ENCODE results near the gene ZPR1. TPM values are rescaled to one million over a fixed set of nuclear protein-coding genes. Genes with fewer than 3 reads are reported as not detected.

ZPR1 gene
- total RNA-seq, 5 donors from 2014 or later (not counting 1 experiment from before 2014, with no cell fraction given) = 57.8 to 113 (median 62.2) TPM

- Mint-ChIP-seq H3K27ac (peak overlapping the region; percentile 52 to 87), H3K36me3 (peaks cover 47% of the 10 kb centered on the region), H3K4me3 (peak overlapping the region; percentile 82 to 97 (median 93)), H3K4me1 (peaks cover 44 to 71% (median 68%) of the 10 kb centered on the region in 3 donors), H3K9me3 (no peaks in the 10 kb centered on the region), H3K27me3 (no peaks in the 10 kb centered on the region)
- Histone ChIP-seq H3K4me1 (ENCODE audit: control insufficient read depth in 1 of 2, extremely low read depth in 1 of 2, insufficient read depth in 2 of 2, low read length in 2 of 2) (peaks cover 9 to 37% of the 10 kb centered on the region in 2 experiments), H3K4me3 (ENCODE audit: control insufficient read depth in 1 of 2, extremely low read depth in 1 of 2, low read length in 1 of 2) (peak overlapping the region; percentile 82 to 93), H3K36me3 (ENCODE audit: control insufficient read depth in 2 of 2, extremely low read depth in 1 of 2, insufficient read depth in 1 of 2, low read length in 1 of 2) (peaks cover 4 to 48% of the 10 kb centered on the region in 2 donors), H3K27ac (ENCODE audit: low read length) (peak overlapping the region; percentile 48), H3K9me3 (no peaks in the 10 kb centered on the region), H3K27me3 (replicated peaks in 1 of 2; ENCODE audit: control insufficient read depth in 2 of 2, extremely low read depth in 1 of 2, insufficient read depth in 2 of 2, low read length in 1 of 2) (peaks cover 0 to 11% of the 10 kb centered on the region in 2 experiments)
- ChIA-PET POLR2A (interaction anchor here (0.6 to 2.3 kb wide), 8 partner anchors 10 to 319 kb away, joined by 3 to 9 read pairs (median 4); partner anchors contain the start of gene BUD13 (in 1 of the 2)), CTCF (interaction anchor here (0.6 to 2.3 kb wide), 4 partner anchors 12 to 319 kb away, joined by 3 to 14 read pairs (median 4); no protein-coding TSS in a partner anchor)
- ATAC-seq (replicated peaks in 1 of 4) = no peak
- no peak for DNase-seq
- 70% methylated on average over 3 of the region's 5 CpGs for WGBS (ENCODE audit: insufficient coverage)
These were observed 857 bp downstream of the ZPR1 start for GRCh38 chr11:116786966-116787365.

- H3K4me3 ChIP-seq (ENCODE audit: control insufficient read depth in 1 of 2, extremely low read depth in 1 of 2, low read length in 1 of 2) = no peak overlapping the region
- CTCF ChIA-PET = interaction anchor here (0.6 to 2.3 kb wide), 3 partner anchors 12 to 320 kb away, joined by 3 to 14 read pairs (median 4); no protein-coding TSS in a partner anchor
- peaks cover 47 to 70% (median 67%) of the 10 kb centered on the region in 3 donors for H3K4me1 Mint-ChIP-seq
- no peak overlapping the region for H3K27ac ChIP-seq (ENCODE audit: low read length)
- H3K9me3 Mint-ChIP-seq = no peaks in the 10 kb centered on the region
- ATAC-seq (replicated peaks in 1 of 4) = no peak
- H3K27me3 ChIP-seq (replicated peaks in 1 of 2; ENCODE audit: control insufficient read depth in 2 of 2, extremely low read depth in 1 of 2, insufficient read depth in 2 of 2, low read length in 1 of 2) = peaks cover 0 to 11% of the 10 kb centered on the region in 2 experiments
- POLR2A ChIA-PET = interaction anchor here (0.6 to 2.3 kb wide), 5 partner anchors 9 to 320 kb away, joined by 3 to 8 read pairs (median 3); partner anchors contain the start of gene BUD13 (in 1 of the 2)
- H3K9me3 ChIP-seq = no peaks in the 10 kb centered on the region
- peak overlapping the region in 1 of 2 donors; percentile 87 for H3K27ac Mint-ChIP-seq
- H3K4me1 ChIP-seq (ENCODE audit: control insufficient read depth in 1 of 2, extremely low read depth in 1 of 2, insufficient read depth in 2 of 2, low read length in 2 of 2) = peaks cover 9 to 32% of the 10 kb centered on the region in 2 experiments
- peak overlapping the region; percentile 82 to 97 (median 93) for H3K4me3 Mint-ChIP-seq
- DNase-seq = no peak
- 92% methylated on average over 2 of the region's 2 CpGs for WGBS (ENCODE audit: insufficient coverage)
- H3K27me3 Mint-ChIP-seq = no peaks in the 10 kb centered on the region
- peaks cover 51% of the 10 kb centered on the region for H3K36me3 Mint-ChIP-seq
- peaks cover 4 to 52% of the 10 kb centered on the region in 2 donors for H3K36me3 ChIP-seq (ENCODE audit: control insufficient read depth in 2 of 2, extremely low read depth in 1 of 2, insufficient read depth in 1 of 2, low read length in 1 of 2)
These were observed 1.5 kb downstream of the ZPR1 start for GRCh38 chr11:116786326-116786725.

- H3K27me3 ChIP-seq (replicated peaks in 1 of 2; ENCODE audit: control insufficient read depth in 2 of 2, extremely low read depth in 1 of 2, insufficient read depth in 2 of 2, low read length in 1 of 2) = no peaks in the 10 kb centered on the region
- ChIA-PET CTCF (no interaction called here), POLR2A (no interaction called here)
- no peak overlapping the region for H3K27ac ChIP-seq (ENCODE audit: low read length)
- H3K9me3 ChIP-seq = no peaks in the 10 kb centered on the region
- ATAC-seq (replicated peaks in 1 of 4) (no peak), DNase-seq (no peak)
- 47% methylated on average over 2 of the region's 4 CpGs for WGBS (ENCODE audit: insufficient coverage)
- Mint-ChIP-seq H3K4me3 (no peak overlapping the region), H3K27me3 (no peaks in the 10 kb centered on the region), H3K4me1 (peaks cover 32 to 59% (median 53%) of the 10 kb centered on the region in 3 donors), H3K36me3 (peaks cover 80% of the 10 kb centered on the region), H3K27ac (peak overlapping the region; percentile 27 to 69), H3K9me3 (no peaks in the 10 kb centered on the region)
- H3K4me1 ChIP-seq (ENCODE audit: control insufficient read depth in 1 of 2, extremely low read depth in 1 of 2, insufficient read depth in 2 of 2, low read length in 2 of 2) = peaks cover 9 to 12% of the 10 kb centered on the region in 2 experiments
- no peak overlapping the region for H3K4me3 ChIP-seq (ENCODE audit: control insufficient read depth in 1 of 2, extremely low read depth in 1 of 2, low read length in 1 of 2)
- H3K36me3 ChIP-seq (ENCODE audit: control insufficient read depth in 2 of 2, extremely low read depth in 1 of 2, insufficient read depth in 1 of 2, low read length in 1 of 2) = peaks cover 4 to 86% of the 10 kb centered on the region in 2 donors
These were observed 5.1 kb downstream of the ZPR1 start for GRCh38 chr11:116782728-116783127.

GRCh38 chr11:116778556-116778955, 9.3 kb downstream of the ZPR1 start:
- Histone ChIP-seq H3K27me3 (replicated peaks in 1 of 2; ENCODE audit: control insufficient read depth in 2 of 2, extremely low read depth in 1 of 2, insufficient read depth in 2 of 2, low read length in 1 of 2) (no peaks in the 10 kb centered on the region), H3K36me3 (ENCODE audit: control insufficient read depth in 2 of 2, extremely low read depth in 1 of 2, insufficient read depth in 1 of 2, low read length in 1 of 2) (peaks cover 6 to 63% of the 10 kb centered on the region in 2 donors), H3K27ac (ENCODE audit: low read length) (no peak overlapping the region), H3K9me3 (no peaks in the 10 kb centered on the region), H3K4me1 (ENCODE audit: control insufficient read depth in 1 of 2, extremely low read depth in 1 of 2, insufficient read depth in 2 of 2, low read length in 2 of 2) (peaks cover 0 to 1% of the 10 kb centered on the region in 2 experiments), H3K4me3 (ENCODE audit: control insufficient read depth in 1 of 2, extremely low read depth in 1 of 2, low read length in 1 of 2) (no peak overlapping the region)
- H3K4me3 Mint-ChIP-seq = no peak overlapping the region
- H3K4me1 Mint-ChIP-seq = peaks cover 14 to 36% (median 32%) of the 10 kb centered on the region in 3 donors
- no peaks in the 10 kb centered on the region for H3K27me3 Mint-ChIP-seq
- WGBS (ENCODE audit: insufficient coverage) = 91% methylated on average over 4 of the region's 4 CpGs
- CTCF ChIA-PET = no interaction called here
- POLR2A ChIA-PET = no interaction called here
- ATAC-seq (replicated peaks in 1 of 4) = no peak
- no peaks in the 10 kb centered on the region for H3K9me3 Mint-ChIP-seq
- DNase-seq = no peak
- peaks cover 60% of the 10 kb centered on the region for H3K36me3 Mint-ChIP-seq
- peak overlapping the region in 1 of 2 donors; percentile 52 for H3K27ac Mint-ChIP-seq

DNA sequence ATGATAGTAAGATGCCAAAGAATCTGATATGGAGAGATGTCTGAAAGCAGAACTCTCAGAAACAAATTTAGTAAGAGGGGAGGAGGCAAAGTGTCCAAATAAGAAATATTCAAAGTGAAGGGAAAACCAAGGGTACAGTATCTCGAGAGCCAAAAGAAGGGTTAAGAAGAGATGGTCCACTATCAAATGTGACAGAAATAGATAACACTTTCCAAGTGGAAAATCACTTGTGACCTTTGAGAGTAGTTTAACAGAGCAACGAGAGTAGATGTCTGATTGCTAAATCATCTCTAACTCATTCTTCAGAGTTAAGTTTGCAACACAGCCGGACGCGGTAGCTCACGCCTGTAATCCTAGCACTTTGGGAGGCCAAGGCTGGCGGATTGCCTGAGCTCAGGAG, 10.8 kb downstream of the ZPR1 start:
- ChIA-PET POLR2A (interaction anchor here in 1 of 2 donors (0.6 kb wide), 1 partner anchor 10 kb away, joined by 3 read pairs; no protein-coding TSS in a partner anchor), CTCF (interaction anchor here in 1 of 2 donors (1.3 kb wide), 1 partner anchor 14 kb away, joined by 10 read pairs; no protein-coding TSS in a partner anchor)
- Mint-ChIP-seq H3K36me3 (peaks cover 45% of the 10 kb centered on the region), H3K27ac (no peak overlapping the region), H3K27me3 (no peaks in the 10 kb centered on the region), H3K9me3 (no peaks in the 10 kb centered on the region), H3K4me1 (peaks cover 21 to 23% (median 22%) of the 10 kb centered on the region in 3 donors), H3K4me3 (no peak overlapping the region)
- Histone ChIP-seq H3K4me1 (ENCODE audit: control insufficient read depth in 1 of 2, extremely low read depth in 1 of 2, insufficient read depth in 2 of 2, low read length in 2 of 2) (peaks cover 6 to 10% of the 10 kb centered on the region in 2 experiments), H3K4me3 (ENCODE audit: control insufficient read depth in 1 of 2, extremely low read depth in 1 of 2, low read length in 1 of 2) (no peak overlapping the region), H3K27me3 (replicated peaks in 1 of 2; ENCODE audit: control insufficient read depth in 2 of 2, extremely low read depth in 1 of 2, insufficient read depth in 2 of 2, low read length in 1 of 2) (no peaks in the 10 kb centered on the region), H3K27ac (ENCODE audit: low read length) (no peak overlapping the region), H3K36me3 (ENCODE audit: control insufficient read depth in 2 of 2, extremely low read depth in 1 of 2, insufficient read depth in 1 of 2, low read length in 1 of 2) (peaks cover 2 to 49% of the 10 kb centered on the region in 2 donors), H3K9me3 (no peaks in the 10 kb centered on the region)
- WGBS (ENCODE audit: insufficient coverage) = 96% methylated on average over 5 of the region's 7 CpGs
- DNase-seq (no peak), ATAC-seq (replicated peaks in 1 of 4) (no peak)

DNA sequence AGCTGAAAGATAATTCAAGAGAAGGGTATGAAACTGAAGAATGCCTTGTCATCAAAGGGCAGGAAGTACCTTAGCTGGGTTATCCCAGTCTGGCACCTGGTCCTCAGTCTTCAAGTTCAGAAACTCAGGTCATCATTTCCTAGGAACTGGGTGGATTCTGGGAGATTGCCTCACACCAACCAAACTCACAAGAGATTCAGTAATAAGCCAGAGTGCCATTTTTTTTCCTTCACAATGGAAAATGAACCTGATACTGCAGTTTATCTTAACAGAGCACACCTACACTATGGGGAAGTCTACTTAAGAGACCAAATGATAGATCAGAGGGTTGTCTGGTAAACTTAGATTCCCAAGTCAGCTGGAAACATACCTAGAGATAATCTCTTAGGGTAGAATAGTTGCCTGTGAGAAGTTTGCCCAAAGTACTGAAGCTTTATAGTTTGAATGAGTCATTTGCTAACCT, 11.3 kb downstream of the ZPR1 start:
- H3K27me3 Mint-ChIP-seq = no peaks in the 10 kb centered on the region
- peaks cover 43% of the 10 kb centered on the region for H3K36me3 Mint-ChIP-seq
- peaks cover 2 to 46% of the 10 kb centered on the region in 2 donors for H3K36me3 ChIP-seq (ENCODE audit: control insufficient read depth in 2 of 2, extremely low read depth in 1 of 2, insufficient read depth in 1 of 2, low read length in 1 of 2)
- CTCF ChIA-PET = interaction anchor here in 1 of 2 donors (1.3 kb wide), 1 partner anchor 14 kb away, joined by 10 read pairs; no protein-coding TSS in a partner anchor
- H3K9me3 Mint-ChIP-seq = no peaks in the 10 kb centered on the region
- peaks cover 11 to 15% of the 10 kb centered on the region in 2 experiments for H3K4me1 ChIP-seq (ENCODE audit: control insufficient read depth in 1 of 2, extremely low read depth in 1 of 2, insufficient read depth in 2 of 2, low read length in 2 of 2)
- ATAC-seq (replicated peaks in 1 of 4) (no peak), DNase-seq (no peak)
- H3K9me3 ChIP-seq = no peaks in the 10 kb centered on the region
- H3K27me3 ChIP-seq (replicated peaks in 1 of 2; ENCODE audit: control insufficient read depth in 2 of 2, extremely low read depth in 1 of 2, insufficient read depth in 2 of 2, low read length in 1 of 2) = no peaks in the 10 kb centered on the region
- no peak overlapping the region for H3K27ac ChIP-seq (ENCODE audit: low read length)
- H3K4me1 Mint-ChIP-seq = peaks cover 24 to 28% (median 28%) of the 10 kb centered on the region in 3 donors
- POLR2A ChIA-PET = interaction anchor here in 1 of 2 donors (2.0 kb wide), 1 partner anchor 10 kb away, joined by 8 read pairs; the partner anchor contains the start of gene ZPR1
- peak overlapping the region in 1 of 2 donors; percentile 24 for H3K27ac Mint-ChIP-seq
- H3K4me3 Mint-ChIP-seq = no peak overlapping the region
- H3K4me3 ChIP-seq (ENCODE audit: control insufficient read depth in 1 of 2, extremely low read depth in 1 of 2, low read length in 1 of 2) = no peak overlapping the region
